HG03039 (cell line): ENCODE measurements around the gene ABR.
"Not testable (repeated sequence)": the region's sequence is repeated elsewhere in the genome, so short reads cannot be mapped to it uniquely, and the experiment has no call there.

Source experiments
- ATAC-seq: cut with Tn5 transposase; IDR thresholded peaks from one replicate; pipeline ENCODE4 v1.9.1; 2021; ENCODE audit warnings: mild to moderate bottlenecking, moderate library complexity; ENCODE audit not compliant: unreplicated experiment

Gene ABR

DNA sequence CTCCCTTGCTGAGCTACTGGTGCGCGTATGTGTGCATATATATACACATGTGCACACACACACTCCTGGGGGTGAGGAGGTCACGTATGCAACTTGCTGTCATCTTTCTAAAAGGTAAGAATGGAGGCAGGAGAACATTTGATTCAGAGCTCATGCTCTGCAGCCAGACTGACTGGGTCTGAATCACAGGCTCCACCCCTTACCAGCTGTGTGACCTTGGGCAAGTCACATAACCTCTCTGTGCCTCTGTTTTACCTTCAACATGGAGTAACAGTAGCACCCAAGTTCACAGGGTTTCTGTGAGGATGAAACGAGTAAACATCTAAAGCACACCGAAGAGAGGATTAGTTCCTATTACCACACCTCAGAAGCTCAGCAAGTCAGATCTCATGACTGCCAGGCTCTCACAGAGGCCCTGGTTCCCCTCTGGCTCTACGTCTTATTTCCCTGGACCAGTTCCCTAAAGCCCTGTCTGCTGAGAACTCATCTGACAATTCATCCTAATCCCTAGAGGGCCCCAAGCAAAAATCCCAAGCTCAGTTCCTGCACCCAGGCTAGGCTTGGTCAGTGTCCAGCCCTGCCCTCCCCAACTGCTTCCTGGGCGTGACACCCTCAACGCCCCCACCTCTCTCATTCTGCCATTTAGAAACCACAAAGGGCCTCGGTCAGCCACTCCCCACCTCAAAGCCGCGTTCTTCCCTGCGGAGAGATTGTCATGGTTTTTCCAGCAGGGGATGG, 28.7 kb downstream of the ABR start:
- ATAC-seq = no peak

- no peak for ATAC-seq
Observed at GRCh38 chr17:1149869-1150268, 29.9 kb downstream of the ABR start.

- ATAC-seq = no peak
Observed at GRCh38 chr17:1147664-1148063, 32.1 kb downstream of the ABR start.

GRCh38 chr17:1146561-1147265, 33.1 kb downstream of the ABR start:
- ATAC-seq = no peak

DNA sequence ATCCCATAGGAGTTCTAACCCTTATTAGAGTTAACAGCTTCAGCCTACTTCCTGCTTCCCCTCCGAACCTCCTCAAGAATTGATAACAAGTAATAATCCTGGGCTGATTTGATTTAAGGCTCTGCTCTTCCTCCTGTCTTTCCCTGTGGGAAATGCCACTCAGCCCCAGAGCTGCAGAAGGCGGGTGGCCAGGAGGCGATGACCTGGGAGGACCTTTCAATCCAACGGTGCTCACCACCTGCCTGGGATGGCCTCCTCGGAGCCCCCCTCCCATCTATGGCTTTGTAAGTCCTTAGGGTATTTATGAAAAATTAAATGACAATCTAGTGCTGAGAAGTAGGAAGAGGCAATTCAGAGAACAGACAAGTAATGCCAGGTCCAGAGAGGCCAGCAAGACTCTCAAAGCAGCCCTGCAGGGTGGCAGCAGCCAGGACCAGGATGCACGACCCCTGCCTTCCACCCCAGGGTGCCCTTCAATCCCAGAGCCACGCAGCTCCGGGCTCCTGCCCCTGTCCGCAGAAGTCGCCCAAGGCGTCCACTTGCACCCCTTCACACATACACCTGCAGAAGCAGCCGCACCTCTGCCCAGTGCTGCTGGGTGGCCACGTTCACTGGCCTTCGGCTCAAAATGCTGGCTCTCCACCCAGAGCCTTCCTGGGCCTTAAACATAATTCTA, 34.3 kb downstream of the ABR start:
- ATAC-seq = no peak

DNA sequence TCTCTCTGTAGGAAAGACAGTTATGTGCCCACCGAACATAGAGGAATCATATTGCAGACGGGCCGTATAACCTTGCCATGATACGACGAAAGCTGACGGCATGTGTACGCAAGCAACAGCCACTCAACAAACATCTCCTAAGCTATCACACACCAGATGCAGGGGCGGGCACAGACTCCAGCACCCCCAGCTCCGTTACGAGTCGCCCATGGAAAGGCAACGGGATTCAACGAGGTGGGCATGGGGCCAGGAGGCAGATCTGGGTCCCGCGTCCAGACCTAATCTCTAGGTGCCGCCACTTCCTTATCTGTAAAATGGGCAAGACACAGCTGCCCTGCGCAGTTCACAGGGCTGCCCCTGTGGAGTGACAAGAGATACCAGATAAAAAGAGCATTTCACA, 35.6 kb downstream of the ABR start:
- no peak for ATAC-seq

GRCh38 chr17:1143573-1143972, 36.2 kb downstream of the ABR start:
- ATAC-seq = no peak

DNA sequence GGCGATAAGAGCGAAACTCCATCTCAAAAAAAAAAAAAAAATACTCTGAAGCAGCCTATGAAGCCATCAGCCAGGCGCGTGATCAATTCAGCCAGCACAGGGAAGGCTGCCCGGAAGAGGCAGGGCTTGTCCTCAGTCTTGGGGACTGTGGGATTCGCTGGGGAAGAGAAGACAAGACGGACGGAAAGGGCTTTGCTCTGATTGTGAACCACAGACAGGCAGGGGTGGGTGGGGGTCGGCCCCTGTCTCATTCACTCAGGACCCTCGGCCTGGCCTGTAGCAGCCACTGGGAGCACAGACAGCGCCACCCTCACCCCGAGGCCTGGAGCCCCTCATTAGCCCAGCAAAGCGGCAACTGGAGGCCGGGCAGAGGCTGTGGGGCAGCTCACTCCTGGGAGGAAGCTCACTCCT, 37.2 kb downstream of the ABR start:
- ATAC-seq = no peak

DNA sequence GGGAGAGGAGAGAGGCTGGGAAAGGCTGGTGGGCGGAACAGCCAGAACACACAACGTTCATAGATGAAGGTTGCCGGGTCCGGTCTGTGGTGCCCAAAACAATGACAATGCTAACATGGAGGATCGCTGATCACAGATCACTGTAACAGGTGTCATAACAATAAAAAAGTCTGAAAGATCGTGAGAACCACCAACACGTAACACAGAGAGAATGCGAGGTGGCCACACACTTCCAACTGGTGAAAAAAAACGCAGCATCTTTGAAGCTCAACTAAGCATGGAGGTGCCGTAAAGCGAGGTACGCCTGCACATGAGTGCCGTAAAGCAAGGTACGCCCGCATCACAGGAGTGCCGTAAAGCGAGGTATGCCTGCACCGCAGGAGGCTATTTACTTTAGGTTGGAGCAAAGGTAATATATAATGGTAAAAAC, 42.3 kb downstream of the ABR start:
- ATAC-seq = no peak

- no peak for ATAC-seq
Observed at GRCh38 chr17:1136748-1137147, 43.0 kb downstream of the ABR start.

DNA sequence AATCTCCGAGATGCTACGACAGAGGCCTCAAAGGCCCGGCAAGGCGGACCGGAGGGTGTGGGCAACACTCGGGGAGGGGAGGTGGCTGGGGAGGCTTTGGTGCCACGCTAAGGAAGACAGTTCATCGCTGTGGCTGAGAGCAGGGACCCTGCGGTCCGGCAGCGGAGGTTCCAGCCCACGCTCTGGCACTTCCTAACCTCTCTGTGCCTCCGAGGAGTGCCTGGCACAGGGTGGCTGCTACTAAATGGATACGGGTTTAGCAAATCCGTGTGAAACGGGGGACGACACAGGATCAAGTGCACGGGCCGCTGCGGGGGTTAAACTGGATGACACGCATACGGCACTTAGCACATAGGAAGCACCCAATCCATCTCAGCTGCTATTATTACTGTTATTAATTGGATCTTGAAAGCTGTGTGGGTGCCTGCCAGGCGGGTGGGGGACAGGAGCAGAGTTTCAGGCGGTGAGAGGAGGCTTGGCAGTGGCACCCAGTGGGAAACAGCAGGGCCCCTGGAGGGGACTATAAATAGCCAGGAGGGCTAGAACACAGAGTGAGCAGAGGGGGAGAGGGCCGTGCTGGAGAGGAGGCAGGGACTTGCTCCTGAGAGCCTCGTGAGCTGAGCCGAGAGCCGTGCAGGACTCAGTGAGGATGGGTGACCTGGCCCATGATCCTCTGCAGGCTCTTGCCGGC, 45.0 kb downstream of the ABR start:
- ATAC-seq = no peak

- no peak for ATAC-seq
Observed at GRCh38 chr17:1130191-1130590, 49.6 kb downstream of the ABR start.

- not testable (repeated sequence) for ATAC-seq
Observed at GRCh38 chr17:1128463-1128862, 51.3 kb downstream of the ABR start.

- ATAC-seq = no peak
Observed at GRCh38 chr17:1126801-1127550, 52.8 kb downstream of the ABR start.

GRCh38 chr17:1126250-1126797, 53.5 kb downstream of the ABR start:
- ATAC-seq = no peak

DNA sequence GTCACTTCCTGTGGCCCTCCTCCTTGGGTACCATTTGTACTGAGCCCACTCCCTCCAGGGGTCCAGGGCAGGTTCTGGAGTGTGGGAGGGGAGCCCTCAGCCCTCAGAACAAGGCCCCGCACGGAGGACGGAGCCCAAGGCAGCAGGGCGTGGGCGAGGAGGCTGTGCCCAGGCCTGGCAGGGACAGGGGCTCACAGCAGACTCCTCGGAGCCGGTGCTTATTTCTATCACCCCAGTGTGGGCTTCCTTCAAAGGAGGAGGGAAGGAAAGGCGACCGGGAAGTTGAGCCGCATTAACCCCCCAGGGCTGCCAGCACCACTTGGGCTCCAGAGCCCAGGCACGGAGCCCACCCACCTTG, 54.0 kb downstream of the ABR start:
- no peak for ATAC-seq

- no peak for ATAC-seq
Observed at GRCh38 chr17:1124896-1125787, 54.6 kb downstream of the ABR start.

DNA sequence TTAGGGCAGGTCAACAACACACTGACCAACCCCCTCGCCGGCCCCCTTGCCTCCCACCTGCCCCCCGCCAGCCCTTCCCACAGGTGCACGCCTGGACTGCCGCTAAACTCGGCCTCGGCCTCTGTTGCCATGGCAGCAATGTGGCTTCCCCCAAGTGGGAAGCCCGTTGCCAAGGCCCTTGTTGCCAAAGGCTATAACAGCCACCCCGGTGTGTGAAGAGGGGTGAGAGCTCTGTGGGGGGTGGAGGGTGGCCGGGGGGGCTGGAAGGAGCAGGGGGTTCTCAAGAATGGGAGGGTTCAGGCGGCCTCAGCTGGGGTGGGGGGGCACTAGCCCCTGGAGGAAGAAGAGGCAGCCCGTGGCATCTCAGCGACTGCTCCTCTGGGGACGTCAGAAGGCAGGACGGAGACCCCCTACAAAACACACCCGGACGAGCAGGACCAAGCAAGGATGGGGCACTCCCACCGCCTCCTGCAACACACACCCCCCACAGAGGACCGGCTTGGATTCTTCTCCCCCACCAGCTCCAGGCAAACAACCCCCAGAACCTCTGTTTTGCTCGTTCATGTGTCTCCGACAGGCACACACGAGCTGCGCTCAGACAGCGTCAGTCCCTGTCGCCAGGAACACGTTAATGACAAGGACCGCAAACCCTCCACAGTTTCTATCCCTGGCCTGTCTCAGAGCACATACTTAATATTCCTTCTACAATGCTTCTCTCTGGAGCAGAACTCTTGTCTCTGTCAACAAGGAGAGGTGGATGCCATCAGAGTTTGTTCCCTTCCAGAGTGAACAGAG, 55.7 kb downstream of the ABR start:
- no peak for ATAC-seq

- ATAC-seq = no peak
Observed at GRCh38 chr17:1123393-1123831, 56.4 kb downstream of the ABR start.
